KMS-11 (cell line): ENCODE data around the gene CACNA1A.

ENCODE experiments used
- H2AFZ ChIP-seq: fragments of 200-600 bp; sonication (generic); 2 replicates; pipeline ENCODE4 v1.6.1; 2016; ENCODE audit warnings: antibody characterized with exemption, mixed run types, low read depth
- H3K27ac ChIP-seq: fragments of 200-600 bp; sonication (generic); 2 replicates; pipeline ENCODE4 v1.6.1; 2016; ENCODE audit warnings: mild to moderate bottlenecking, mixed run types
- H3K27me3 ChIP-seq: fragments of 200-600 bp; sonication (generic); 2 replicates; pipeline ENCODE4 v1.6.1; 2017; ENCODE audit warnings: mild to moderate bottlenecking, low read depth, mixed run types, moderate library complexity; ENCODE audit not compliant: insufficient read depth
- H3K36me3 ChIP-seq: fragments of 200-600 bp; sonication (generic); 2 replicates; pipeline ENCODE4 v1.6.1; 2017; ENCODE audit warnings: mild to moderate bottlenecking, mixed run types; ENCODE audit not compliant: insufficient read depth
- H3K4me1 ChIP-seq: fragments of 200-600 bp; sonication (generic); 2 replicates; pipeline ENCODE4 v1.6.1; 2016; ENCODE audit warnings: mild to moderate bottlenecking, low read depth, mixed run types; ENCODE audit not compliant: poor library complexity, severe bottlenecking
- H3K4me2 ChIP-seq: fragments of 200-600 bp; sonication (generic); 2 replicates; pipeline ENCODE4 v1.7.0; 2016; ENCODE audit warnings: mild to moderate bottlenecking, mixed run types
- H3K4me3 ChIP-seq: fragments of 200-600 bp; sonication (generic); IDR thresholded peaks from 2 replicates; pipeline ENCODE4 v1.6.1; 2017; ENCODE audit warnings: low read depth, low read length, mixed read lengths; ENCODE audit not compliant: insufficient read depth
- H3K79me2 ChIP-seq: fragments of 200-600 bp; sonication (generic); 2 replicates; pipeline ENCODE4 v1.6.1; 2016; ENCODE audit warnings: low read depth, mixed run types; ENCODE audit not compliant: insufficient read depth
- H3K9ac ChIP-seq: fragments of 200-600 bp; sonication (generic); 2 replicates; pipeline ENCODE4 v1.6.1; 2016; ENCODE audit warnings: mild to moderate bottlenecking, mixed run types
- H4K20me1 ChIP-seq: fragments of 200-600 bp; sonication (generic); 2 replicates; pipeline ENCODE4 v1.6.1; 2016; ENCODE audit warnings: mild to moderate bottlenecking, mixed run types; ENCODE audit not compliant: insufficient read depth
- CTCF ChIP-seq: fragments of 200-600 bp; sonication (generic); conservative IDR thresholded peaks from 2 replicates; pipeline ENCODE4 v1.6.1; 2017; ENCODE audit warnings: low read depth, mild to moderate bottlenecking, antibody characterized with exemption, low read length, moderate library complexity, mixed read lengths

CACNA1A gene

DNA sequence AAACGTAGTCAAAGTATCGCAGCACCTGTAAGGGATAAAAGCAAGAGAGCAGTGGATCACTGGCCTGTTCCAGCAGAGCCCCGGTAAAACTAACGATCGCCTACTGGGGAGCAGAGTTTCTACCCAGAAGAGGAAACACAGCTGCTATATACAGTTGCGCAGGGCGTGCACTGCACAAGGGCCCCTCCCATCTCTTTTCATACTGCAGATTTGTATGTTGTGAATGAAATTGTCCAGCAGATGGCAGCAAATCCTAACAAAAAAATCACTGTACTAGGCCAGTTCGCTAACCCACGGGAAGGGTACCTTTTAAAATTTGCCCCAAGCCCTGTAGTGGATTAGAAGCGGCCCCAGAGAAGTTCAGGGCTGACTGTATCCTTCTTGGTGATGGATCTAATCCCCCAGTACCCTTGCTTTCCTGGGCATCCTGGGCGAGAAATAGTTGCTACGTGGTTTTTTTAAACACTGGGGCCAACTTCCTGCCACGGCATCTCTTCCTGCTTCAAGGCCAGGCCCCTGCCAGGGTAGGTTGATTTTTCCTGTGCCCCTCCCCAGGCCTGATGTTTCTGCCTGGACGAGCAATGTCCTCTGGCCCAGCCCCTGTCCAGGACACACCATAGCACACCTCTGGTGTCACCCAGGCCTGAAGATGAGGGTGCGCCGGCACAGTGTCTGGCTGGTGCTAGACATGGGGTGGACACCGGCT is 229.0 kb downstream of the CACNA1A start:
- Histone ChIP-seq H3K4me3 (no peak overlapping the region), H3K4me2 (peak overlapping the region; percentile 22), H3K4me1 (peaks cover 37% of the 10 kb centered on the region), H3K9ac (no peak overlapping the region), H4K20me1 (no peaks in the 10 kb centered on the region), H3K27ac (no peak overlapping the region), H3K36me3 (no peaks in the 10 kb centered on the region), H3K79me2 (no peaks in the 10 kb centered on the region), H2AFZ (peak overlapping the region; percentile 53), H3K27me3 (peaks cover 22% of the 10 kb centered on the region; the same call in 1 of the 2 replicates)
- TF ChIP-seq CTCF: peak; percentile 83

GRCh38 chr19:13275016-13275722 is 231.1 kb downstream of the CACNA1A start:
- no peaks in the 10 kb centered on the region for H3K36me3 ChIP-seq
- peaks cover 35% of the 10 kb centered on the region; the same call in 1 of the 2 replicates for H3K27me3 ChIP-seq
- peak overlapping the region; percentile 51 for H3K27ac ChIP-seq
- H3K4me3 ChIP-seq: no peak overlapping the region
- no peak for TF ChIP-seq CTCF
- no peaks in the 10 kb centered on the region for H3K79me2 ChIP-seq
- H4K20me1 ChIP-seq: no peaks in the 10 kb centered on the region
- peaks cover 27% of the 10 kb centered on the region for H3K4me1 ChIP-seq
- peak overlapping the region; percentile 1; the same call in 1 of the 2 replicates for H3K9ac ChIP-seq
- peak overlapping the region; percentile 31 for H3K4me2 ChIP-seq
- peak overlapping the region; percentile 63 for H2AFZ ChIP-seq

- Histone ChIP-seq H3K27me3 (peaks cover 55% of the 10 kb centered on the region), H3K79me2 (no peaks in the 10 kb centered on the region), H3K36me3 (no peaks in the 10 kb centered on the region), H3K4me3 (no peak overlapping the region), H3K27ac (no peak overlapping the region), H3K4me2 (no peak overlapping the region), H3K9ac (no peak overlapping the region), H4K20me1 (no peaks in the 10 kb centered on the region), H3K4me1 (peaks cover 11% of the 10 kb centered on the region), H2AFZ (no peak overlapping the region)
- no peak for TF ChIP-seq CTCF
Measured at GRCh38 chr19:13270514-13271105, 235.7 kb downstream of the CACNA1A start.

DNA sequence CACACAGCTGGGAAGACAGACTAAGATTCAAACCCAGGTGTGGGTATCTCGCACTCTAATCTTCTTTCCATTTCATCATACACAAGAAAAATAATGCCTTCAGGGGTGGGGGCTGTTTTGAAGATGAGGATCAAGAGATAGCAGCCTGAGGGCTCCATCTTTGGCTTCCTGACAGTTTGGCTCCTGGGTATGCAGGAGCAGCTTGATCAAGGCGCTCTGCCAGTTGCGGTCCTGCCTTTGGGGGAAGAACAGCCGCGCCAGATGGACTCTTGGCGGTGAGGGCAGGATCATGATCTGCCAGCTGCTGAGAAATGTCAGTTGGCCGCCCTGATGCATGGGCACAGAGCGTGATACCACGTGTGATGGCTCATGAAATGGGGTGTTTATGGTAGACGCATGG is 236.9 kb downstream of the CACNA1A start:
- H3K27ac ChIP-seq: no peak overlapping the region
- no peaks in the 10 kb centered on the region for H3K4me1 ChIP-seq
- H3K27me3 ChIP-seq: peaks cover 66% of the 10 kb centered on the region
- H3K4me3 ChIP-seq: no peak overlapping the region
- no peak overlapping the region for H3K4me2 ChIP-seq
- no peak overlapping the region for H2AFZ ChIP-seq
- H4K20me1 ChIP-seq: no peaks in the 10 kb centered on the region
- no peaks in the 10 kb centered on the region for H3K79me2 ChIP-seq
- no peaks in the 10 kb centered on the region for H3K36me3 ChIP-seq
- H3K9ac ChIP-seq: no peak overlapping the region
- TF ChIP-seq CTCF: no peak
